Neuron (in vitro differentiated cells): ENCODE data around the gene ABI3.
A peak's percentile ranks its signal among the peaks of the same experiment; 100 is the strongest.

Experiments used
- H2AFZ ChIP-seq: one replicate; pipeline ENCODE4 v1.6.1; 2013; ENCODE audit warnings: low read depth, mild to moderate bottlenecking, inconsistent platforms, low read length, moderate library complexity
- H3K27me3 ChIP-seq: one replicate; pipeline ENCODE4 v1.6.1; 2013; ENCODE audit warnings: low read length; ENCODE audit not compliant: insufficient read depth
- H3K36me3 ChIP-seq: one replicate; pipeline ENCODE4 v1.6.1; 2013; ENCODE audit warnings: low read length; ENCODE audit not compliant: insufficient read depth
- H3K4me1 ChIP-seq: one replicate; pipeline ENCODE4 v1.6.1; 2013; ENCODE audit warnings: low read length; ENCODE audit not compliant: insufficient read depth
- H3K4me3 ChIP-seq: 2 replicates; pipeline ENCODE4 v1.5.1; 2013; ENCODE audit warnings: mild to moderate bottlenecking, low read length, moderate library complexity
- H3K9me3 ChIP-seq: one replicate; pipeline ENCODE4 v1.6.1; 2013; ENCODE audit warnings: low read length

Gene ABI3

GRCh38 chr17:49187301-49187700 lies 23.2 kb upstream of the ABI3 start:
- no peaks in the 10 kb centered on the region for H3K27me3 ChIP-seq
- H3K4me1 ChIP-seq, result no peaks in the 10 kb centered on the region
- no peak overlapping the region for H2AFZ ChIP-seq
- no peaks in the 10 kb centered on the region for H3K36me3 ChIP-seq
- H3K9me3 ChIP-seq, result peaks cover 2% of the 10 kb centered on the region
- H3K4me3 ChIP-seq, result no peak overlapping the region

- H2AFZ ChIP-seq, result no peak overlapping the region
- no peak overlapping the region for H3K4me3 ChIP-seq
- H3K36me3 ChIP-seq, result no peaks in the 10 kb centered on the region
- no peaks in the 10 kb centered on the region for H3K9me3 ChIP-seq
- no peaks in the 10 kb centered on the region for H3K27me3 ChIP-seq
- peaks cover 4% of the 10 kb centered on the region for H3K4me1 ChIP-seq
Observed at GRCh38 chr17:49190932-49191331, 19.6 kb upstream of the ABI3 start.

- H3K4me3 ChIP-seq, result peak overlapping the region; percentile 78
- no peaks in the 10 kb centered on the region for H3K27me3 ChIP-seq
- peak overlapping the region; percentile 87 for H2AFZ ChIP-seq
- H3K9me3 ChIP-seq, result no peaks in the 10 kb centered on the region
- H3K36me3 ChIP-seq, result no peaks in the 10 kb centered on the region
- H3K4me1 ChIP-seq, result peaks cover 4% of the 10 kb centered on the region
Observed at GRCh38 chr17:49191409-49191916, 19.0 kb upstream of the ABI3 start.

- no peaks in the 10 kb centered on the region for H3K36me3 ChIP-seq
- no peaks in the 10 kb centered on the region for H3K9me3 ChIP-seq
- H3K4me3 ChIP-seq, result peak overlapping the region; percentile 78
- peak overlapping the region; percentile 87 for H2AFZ ChIP-seq
- H3K27me3 ChIP-seq, result no peaks in the 10 kb centered on the region
- peaks cover 4% of the 10 kb centered on the region for H3K4me1 ChIP-seq
Observed at GRCh38 chr17:49191917-49192741, 18.4 kb upstream of the ABI3 start.

- H3K36me3 ChIP-seq, result no peaks in the 10 kb centered on the region
- H3K4me1 ChIP-seq, result peaks cover 4% of the 10 kb centered on the region
- no peaks in the 10 kb centered on the region for H3K27me3 ChIP-seq
- H2AFZ ChIP-seq, result peak overlapping the region; percentile 87
- peak overlapping the region; percentile 78 for H3K4me3 ChIP-seq
- H3K9me3 ChIP-seq, result no peaks in the 10 kb centered on the region
Observed at GRCh38 chr17:49193513-49194296, 16.8 kb upstream of the ABI3 start.

- no peaks in the 10 kb centered on the region for H3K36me3 ChIP-seq
- H3K9me3 ChIP-seq, result no peaks in the 10 kb centered on the region
Observed at GRCh38 chr17:49194297-49194607, 16.3 kb upstream of the ABI3 start.

DNA sequence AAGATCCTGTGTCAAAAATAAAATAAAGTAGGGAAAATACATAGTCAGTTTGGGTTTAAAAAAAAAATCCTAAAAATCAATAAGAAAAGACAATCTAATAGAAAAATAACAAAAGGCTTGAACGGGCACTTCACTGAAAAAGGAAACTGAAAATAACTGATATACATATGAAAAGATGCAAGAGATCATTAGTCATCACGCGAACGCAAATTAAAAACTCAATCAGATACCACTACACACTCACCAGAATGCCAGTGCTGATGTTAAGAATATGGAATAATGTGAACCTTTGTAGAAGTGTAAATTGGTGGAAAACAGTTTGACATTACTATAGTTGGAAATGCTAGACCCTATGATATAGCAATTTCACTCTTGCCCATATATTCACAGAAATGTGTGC lies 14.8 kb upstream of the ABI3 start:
- Histone ChIP-seq H3K9me3 (no peaks in the 10 kb centered on the region), H3K4me1 (peaks cover 4% of the 10 kb centered on the region)

More at GRCh38 chr17:49194297-49194607, 16.3 kb upstream of the ABI3 start:
- peaks cover 4% of the 10 kb centered on the region for H3K4me1 ChIP-seq
- no peak overlapping the region for H2AFZ ChIP-seq
- no peaks in the 10 kb centered on the region for H3K27me3 ChIP-seq
- H3K4me3 ChIP-seq, result peak overlapping the region; percentile 78

GRCh38 chr17:49196520-49196919 lies 14.0 kb upstream of the ABI3 start:
- Histone ChIP-seq H3K4me3 (no peak overlapping the region), H3K4me1 (peaks cover 4% of the 10 kb centered on the region), H2AFZ (no peak overlapping the region), H3K9me3 (no peaks in the 10 kb centered on the region), H3K27me3 (no peaks in the 10 kb centered on the region), H3K36me3 (no peaks in the 10 kb centered on the region)

More for the DNA sequence above, 14.8 kb upstream of the ABI3 start:
- Histone ChIP-seq H3K36me3 (no peaks in the 10 kb centered on the region), H3K27me3 (no peaks in the 10 kb centered on the region), H2AFZ (no peak overlapping the region), H3K4me3 (no peak overlapping the region)

DNA sequence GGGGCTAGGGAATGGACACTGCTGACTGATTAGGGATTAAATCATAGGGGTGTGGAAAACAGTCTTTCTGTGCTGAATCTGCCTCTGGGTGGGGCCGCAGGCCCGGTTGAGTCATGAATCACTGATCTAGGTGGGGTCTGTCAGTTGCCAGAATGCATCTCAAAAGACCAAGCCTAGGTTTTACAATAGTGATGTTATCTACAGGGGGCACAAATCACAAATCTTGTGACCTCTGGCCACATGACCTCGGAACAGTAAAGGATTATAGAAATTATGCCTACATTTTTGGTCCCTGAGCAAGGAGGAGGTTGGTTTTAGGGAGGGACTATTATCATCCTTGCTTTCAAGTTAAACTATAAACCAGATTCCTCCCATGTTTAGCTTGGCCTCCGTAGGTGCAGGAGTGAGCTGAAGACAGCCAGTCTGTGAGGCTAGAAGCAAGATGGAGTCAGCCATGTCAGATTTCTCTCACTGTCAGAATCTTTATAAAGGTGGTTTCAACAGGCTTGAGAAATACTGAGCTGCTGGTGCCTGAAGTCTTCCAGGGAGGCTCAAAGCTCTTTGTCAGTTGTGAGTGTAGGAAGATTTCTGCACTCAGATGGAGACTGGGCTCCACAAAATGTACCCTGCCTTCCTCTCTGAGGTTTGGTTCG lies 13.0 kb upstream of the ABI3 start:
- Histone ChIP-seq H3K4me3 (no peak overlapping the region), H2AFZ (no peak overlapping the region), H3K36me3 (no peaks in the 10 kb centered on the region), H3K27me3 (peaks cover 5% of the 10 kb centered on the region), H3K4me1 (peaks cover 4% of the 10 kb centered on the region), H3K9me3 (no peaks in the 10 kb centered on the region)

DNA sequence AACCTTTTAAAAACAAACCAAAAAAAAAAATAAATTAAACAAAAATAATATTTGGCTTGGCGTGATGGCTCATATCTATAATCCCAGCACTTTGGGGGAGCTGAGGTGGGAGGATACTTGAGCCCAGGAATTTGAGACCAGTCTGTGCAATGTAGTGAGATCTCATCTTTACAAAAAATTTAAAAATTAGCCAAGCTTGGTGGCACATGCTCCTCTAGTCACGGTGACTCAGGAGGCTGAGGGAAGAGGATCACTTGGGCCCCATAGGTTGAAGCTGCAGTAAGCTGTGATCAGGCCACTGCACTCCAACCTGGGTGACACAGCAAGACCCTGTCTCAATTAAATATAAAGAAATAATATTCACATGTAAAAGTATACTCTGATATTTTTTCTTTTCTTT lies 12.3 kb upstream of the ABI3 start:
- no peaks in the 10 kb centered on the region for H3K36me3 ChIP-seq
- no peak overlapping the region for H3K4me3 ChIP-seq
- no peaks in the 10 kb centered on the region for H3K9me3 ChIP-seq
- H3K4me1 ChIP-seq, result peaks cover 4% of the 10 kb centered on the region
- H2AFZ ChIP-seq, result no peak overlapping the region
- H3K27me3 ChIP-seq, result peaks cover 6% of the 10 kb centered on the region

DNA sequence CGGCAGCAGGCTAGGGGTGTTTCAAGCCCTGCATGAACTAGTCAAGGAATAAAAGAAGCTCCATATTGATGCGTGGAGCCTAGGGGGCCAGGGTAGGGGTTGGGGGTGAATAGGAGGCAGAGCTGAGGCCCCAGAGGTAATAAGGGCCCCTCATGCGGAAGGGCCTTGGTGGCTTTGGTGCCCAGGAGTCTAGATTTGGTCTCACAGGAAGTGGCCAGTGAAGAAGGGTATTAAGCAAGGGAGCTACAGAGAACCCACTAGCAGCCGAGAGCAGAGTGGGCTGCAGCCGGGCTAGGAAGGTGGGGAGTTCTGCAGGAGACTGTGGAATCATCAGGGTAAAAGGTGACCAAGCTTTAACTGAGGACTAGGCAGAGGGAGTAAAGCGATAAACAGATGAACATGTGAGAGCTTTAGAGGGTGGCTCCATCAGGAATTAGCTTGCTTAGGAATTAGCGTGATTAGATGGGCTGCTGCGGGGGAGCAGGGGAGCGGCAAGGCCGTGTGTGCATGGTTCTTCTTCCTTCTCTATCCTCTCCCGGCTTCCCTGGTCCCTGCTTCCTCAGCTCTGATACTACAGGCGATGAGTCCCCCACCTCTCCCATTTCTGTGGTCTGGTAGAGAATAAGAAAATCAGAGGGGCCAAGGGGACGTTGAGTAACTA lies 10.0 kb upstream of the ABI3 start:
- H2AFZ ChIP-seq, result no peak overlapping the region
- H3K4me3 ChIP-seq, result no peak overlapping the region
- no peaks in the 10 kb centered on the region for H3K9me3 ChIP-seq
- H3K4me1 ChIP-seq, result no peaks in the 10 kb centered on the region
- no peaks in the 10 kb centered on the region for H3K36me3 ChIP-seq
- peaks cover 11% of the 10 kb centered on the region for H3K27me3 ChIP-seq

- Histone ChIP-seq H3K27me3 (peaks cover 11% of the 10 kb centered on the region), H3K9me3 (no peaks in the 10 kb centered on the region), H2AFZ (no peak overlapping the region), H3K36me3 (no peaks in the 10 kb centered on the region), H3K4me3 (no peak overlapping the region), H3K4me1 (no peaks in the 10 kb centered on the region)
Observed at GRCh38 chr17:49201481-49201927, 9.0 kb upstream of the ABI3 start.
